ENCODE measurements around the gene RAP2A.

The RAP2A gene

DNA sequence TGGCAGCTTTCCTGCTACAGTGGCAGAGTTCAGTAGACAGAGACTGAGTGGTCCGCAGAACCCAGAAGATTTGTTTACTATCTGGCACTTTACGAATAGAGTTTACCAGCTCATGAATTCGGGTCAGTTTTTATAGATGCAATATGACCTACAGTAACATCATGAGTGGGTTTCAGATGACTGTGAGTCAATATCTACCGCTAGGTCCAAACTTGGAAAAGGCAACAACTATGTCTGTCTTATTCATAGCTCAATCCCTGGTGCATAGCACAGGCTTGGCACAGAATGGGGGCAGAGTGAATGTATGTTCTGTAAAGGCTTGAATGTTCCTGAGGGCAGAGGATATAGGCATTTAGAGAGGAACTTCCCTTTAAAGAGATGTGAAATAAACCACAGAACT is 65.2 kb downstream of the RAP2A start:
- no peak for DNase-seq

DNA sequence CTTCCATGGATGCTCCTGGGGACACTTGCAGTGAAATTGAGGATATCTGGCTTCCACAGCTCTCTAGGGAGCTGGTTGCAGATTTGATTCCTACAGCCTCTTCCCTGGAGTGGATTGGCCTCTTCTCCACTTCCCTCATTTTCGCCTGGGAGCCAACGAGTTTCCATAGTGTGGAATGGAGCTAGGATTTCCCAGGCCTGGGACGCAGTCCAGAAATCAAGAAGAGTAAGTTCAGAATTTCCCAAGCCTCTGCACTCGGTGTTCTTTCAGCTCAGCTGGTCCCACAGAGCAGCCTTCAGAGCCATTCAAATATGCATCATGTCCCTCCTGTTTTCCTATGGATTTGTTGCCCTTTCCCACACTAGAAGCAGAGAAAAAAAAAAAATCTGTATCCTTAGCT is 68.2 kb downstream of the RAP2A start:
- DNase-seq: no peak

DNA sequence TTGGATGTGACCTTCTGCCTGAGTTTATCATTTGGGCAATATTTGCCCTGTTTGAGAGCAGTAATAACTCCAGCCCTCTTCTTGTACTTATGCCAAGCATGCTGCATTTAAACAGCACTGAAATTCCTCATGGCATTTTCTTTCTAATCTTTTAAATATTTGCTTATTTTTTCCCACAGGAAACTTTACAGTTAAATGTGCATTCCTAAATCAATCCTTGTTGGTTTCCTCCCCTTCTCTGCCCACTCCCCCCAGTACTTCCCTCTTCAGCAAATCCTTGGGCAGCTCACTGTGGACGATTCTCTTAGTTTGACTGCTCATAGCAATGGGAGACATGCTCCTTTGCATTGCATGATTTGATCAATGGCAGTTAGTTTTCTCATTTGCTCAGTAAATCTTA is 68.7 kb downstream of the RAP2A start:
- no peak for DNase-seq

DNA sequence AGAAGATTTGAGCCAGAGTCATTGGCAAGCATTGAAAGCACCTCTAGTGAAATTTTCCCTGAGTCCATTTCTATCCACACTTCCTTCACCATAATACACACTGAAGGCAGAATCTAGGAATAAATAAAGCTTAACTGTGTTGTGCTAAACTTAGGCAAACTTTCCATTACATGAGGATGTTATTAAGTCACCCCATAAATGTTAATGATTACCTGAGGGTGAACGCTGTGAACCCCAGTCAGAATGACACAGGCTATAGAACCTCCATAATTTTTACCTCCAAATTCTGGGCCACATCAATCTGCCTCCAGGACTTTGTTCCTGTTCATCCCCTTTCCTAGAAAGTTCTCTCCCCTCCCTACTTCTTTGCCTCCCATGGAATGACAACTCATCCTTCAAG is 71.0 kb downstream of the RAP2A start:
- DNase-seq: no peak

DNA sequence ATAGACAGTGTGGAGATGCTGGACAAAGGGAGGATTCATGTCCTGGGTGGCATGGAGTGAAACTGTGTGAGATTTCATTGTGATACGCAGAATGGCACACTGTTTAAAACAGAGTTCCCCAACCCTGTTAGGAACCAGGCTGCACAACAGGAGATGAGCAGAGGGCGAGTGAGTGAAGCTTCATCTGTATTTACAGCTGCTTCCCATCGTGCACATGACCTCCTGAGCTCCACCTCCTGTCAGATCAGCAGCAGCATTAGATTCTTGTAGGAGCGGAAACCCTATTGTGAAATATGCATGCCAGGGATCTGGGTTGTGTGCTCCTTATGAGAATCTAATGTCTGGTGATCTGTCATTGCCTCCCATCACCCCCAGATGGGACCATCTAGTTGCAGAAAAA is 72.5 kb downstream of the RAP2A start:
- DNase-seq: no peak

DNA sequence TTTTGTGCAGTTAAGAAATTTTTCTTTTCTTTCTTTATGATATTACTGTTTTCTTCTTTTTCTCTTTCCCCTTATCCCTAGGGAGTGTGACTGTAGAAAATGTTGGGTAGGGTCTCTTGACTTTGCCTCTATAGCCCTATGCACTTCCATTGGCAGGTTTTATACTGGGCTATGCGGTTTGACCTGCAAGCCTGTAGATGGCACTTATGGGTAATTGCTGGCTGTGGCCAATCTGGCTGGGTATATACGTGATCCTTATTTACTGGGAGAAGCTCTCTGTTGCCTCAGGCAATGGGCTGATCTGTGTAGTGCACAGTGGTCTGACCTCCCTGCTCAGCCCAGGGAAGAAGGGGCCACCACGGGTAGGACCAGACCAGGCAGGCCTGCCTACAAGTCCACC is 78.8 kb downstream of the RAP2A start:
- no peak for DNase-seq

DNA sequence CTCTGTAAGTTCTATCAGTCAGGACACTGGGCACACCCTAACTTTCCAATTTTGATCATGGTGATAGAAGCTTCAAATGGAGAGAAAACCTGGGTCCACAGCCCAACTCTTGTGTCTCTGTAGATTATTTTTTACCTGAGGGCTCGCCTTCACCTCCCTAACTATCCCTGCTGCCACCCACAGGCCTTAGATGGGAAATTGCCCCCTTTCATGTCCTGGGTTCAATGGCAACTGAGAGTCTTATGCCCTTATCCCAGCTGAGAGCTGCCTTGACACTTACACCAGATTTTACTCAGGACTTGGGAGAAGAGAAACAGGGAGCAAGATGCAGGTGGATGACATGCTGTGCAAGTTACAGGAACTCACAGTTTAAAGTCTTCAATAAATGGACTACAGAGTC is 81.7 kb downstream of the RAP2A start:
- DNase-seq: no peak

DNA sequence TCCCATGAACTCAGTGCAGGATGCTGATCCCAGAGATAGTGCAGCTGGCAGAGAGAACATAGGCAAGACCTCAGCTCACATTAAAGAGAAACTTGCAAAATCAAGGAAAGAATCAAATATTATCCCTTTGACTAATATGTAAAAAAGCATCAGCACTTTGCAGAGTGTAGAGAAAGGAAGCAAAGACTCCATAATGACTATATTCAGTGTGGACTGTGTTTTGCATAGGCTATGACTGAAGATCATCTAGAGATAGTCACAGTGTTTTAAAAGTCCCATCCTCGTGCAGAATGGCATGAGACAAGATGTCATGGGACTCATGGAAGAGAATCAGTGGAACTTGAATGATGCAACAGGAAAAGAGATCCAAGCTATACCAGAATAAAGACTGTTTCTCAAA is 84.0 kb downstream of the RAP2A start:
- DNase-seq: no peak
